ENCODE data around the gene PDGFRB. TPM values are rescaled to one million over a fixed set of nuclear protein-coding genes. Genes with fewer than 3 reads are reported as not detected.

The PDGFRB gene
- total RNA-seq, 1 donor from 2014 or later, result 173 TPM

GRCh38 chr5:150177721-150178120, 22.1 kb upstream of the PDGFRB start:
- Histone ChIP-seq H3K27me3 (no peaks in the 10 kb centered on the region), H3K4me3 (no peak overlapping the region), H3K9me3 (no peaks in the 10 kb centered on the region), H3K36me3 (no peaks in the 10 kb centered on the region), H3K4me1 (peaks cover 56% of the 10 kb centered on the region), H3K27ac (peak overlapping the region; percentile 90)
- DNase-seq (ENCODE audit: extremely low spot score in 2 of 2), result no peak
- no peak for TF ChIP-seq CTCF (IDR thresholded peaks at IDR 0.05)
- no peak for TF ChIP-seq POLR2AphosphoS5 (IDR thresholded peaks at IDR 0.05; ENCODE audit: insufficient read depth in 1 of 2, low read depth in 1 of 2)
- TF ChIP-seq POLR2A (IDR thresholded peaks at IDR 0.05), result no peak
- intact Hi-C loops (cut with DNase I), result no loop called here

- intact Hi-C loops (cut with DNase I), result no loop called here
- peak overlapping the region; percentile 90 for H3K27ac ChIP-seq
These were observed 21.3 kb upstream of the PDGFRB start for GRCh38 chr5:150176745-150177477.

GRCh38 chr5:150175536-150175935, 19.9 kb upstream of the PDGFRB start:
- no peak for DNase-seq (ENCODE audit: extremely low spot score in 2 of 2)
- H3K4me1 ChIP-seq, result peaks cover 35% of the 10 kb centered on the region
- no peak overlapping the region for H3K4me3 ChIP-seq
- no peaks in the 10 kb centered on the region for H3K9me3 ChIP-seq
- peak overlapping the region; percentile 90 for H3K27ac ChIP-seq
- intact Hi-C loops (cut with DNase I), result no loop called here
- TF ChIP-seq POLR2A (IDR thresholded peaks at IDR 0.05), result no peak
- peak in 1 of 2 donors; percentile 23 for TF ChIP-seq POLR2AphosphoS5 (IDR thresholded peaks at IDR 0.05; ENCODE audit: insufficient read depth in 1 of 2, low read depth in 1 of 2)
- no peaks in the 10 kb centered on the region for H3K36me3 ChIP-seq
- H3K27me3 ChIP-seq, result no peaks in the 10 kb centered on the region

More at GRCh38 chr5:150176745-150177477, 21.3 kb upstream of the PDGFRB start:
- H3K4me1 ChIP-seq, result peaks cover 48% of the 10 kb centered on the region
- no peak overlapping the region for H3K4me3 ChIP-seq
- no peaks in the 10 kb centered on the region for H3K9me3 ChIP-seq
- TF ChIP-seq POLR2A (IDR thresholded peaks at IDR 0.05) (no peak), POLR2AphosphoS5 (IDR thresholded peaks at IDR 0.05; ENCODE audit: insufficient read depth in 1 of 2, low read depth in 1 of 2) (no peak), CTCF (IDR thresholded peaks at IDR 0.05) (no peak)
- DNase-seq (ENCODE audit: extremely low spot score in 2 of 2), result no peak
- no peaks in the 10 kb centered on the region for H3K27me3 ChIP-seq
- H3K36me3 ChIP-seq, result no peaks in the 10 kb centered on the region

- no peak overlapping the region for H3K4me3 ChIP-seq
- no peaks in the 10 kb centered on the region for H3K36me3 ChIP-seq
- intact Hi-C loops (cut with DNase I), result no loop called here
- TF ChIP-seq CTCF (IDR thresholded peaks at IDR 0.05), result no peak
- TF ChIP-seq POLR2A (IDR thresholded peaks at IDR 0.05), result no peak
- TF ChIP-seq POLR2AphosphoS5 (IDR thresholded peaks at IDR 0.05; ENCODE audit: insufficient read depth in 1 of 2, low read depth in 1 of 2), result no peak
- H3K27me3 ChIP-seq, result no peaks in the 10 kb centered on the region
- H3K4me1 ChIP-seq, result peaks cover 30% of the 10 kb centered on the region
- H3K9me3 ChIP-seq, result no peaks in the 10 kb centered on the region
- peak overlapping the region; percentile 90 for H3K27ac ChIP-seq
- DNase-seq (ENCODE audit: extremely low spot score in 2 of 2), result no peak
These were observed 19.4 kb upstream of the PDGFRB start for GRCh38 chr5:150175076-150175475.

- H3K27ac ChIP-seq, result peak overlapping the region; percentile 90
- H3K36me3 ChIP-seq, result no peaks in the 10 kb centered on the region
- intact Hi-C loops (cut with DNase I), result no loop called here
- H3K9me3 ChIP-seq, result no peaks in the 10 kb centered on the region
- H3K4me1 ChIP-seq, result peaks cover 22% of the 10 kb centered on the region
- no peaks in the 10 kb centered on the region for H3K27me3 ChIP-seq
- no peak for TF ChIP-seq POLR2A (IDR thresholded peaks at IDR 0.05)
- no peak for DNase-seq (ENCODE audit: extremely low spot score in 2 of 2)
- H3K4me3 ChIP-seq, result no peak overlapping the region
These were observed 18.6 kb upstream of the PDGFRB start for GRCh38 chr5:150174285-150174684.

GRCh38 chr5:150173161-150173560, 17.5 kb upstream of the PDGFRB start:
- H3K4me3 ChIP-seq, result no peak overlapping the region
- intact Hi-C loops (cut with DNase I), result no loop called here
- TF ChIP-seq POLR2AphosphoS5 (IDR thresholded peaks at IDR 0.05; ENCODE audit: insufficient read depth in 1 of 2, low read depth in 1 of 2), result no peak
- no peak for TF ChIP-seq POLR2A (IDR thresholded peaks at IDR 0.05)
- no peak for TF ChIP-seq CTCF (IDR thresholded peaks at IDR 0.05)
- no peaks in the 10 kb centered on the region for H3K27me3 ChIP-seq
- no peak for DNase-seq (ENCODE audit: extremely low spot score in 2 of 2)
- H3K9me3 ChIP-seq, result no peaks in the 10 kb centered on the region
- no peaks in the 10 kb centered on the region for H3K36me3 ChIP-seq
- peak overlapping the region; percentile 90 for H3K27ac ChIP-seq
- peaks cover 22% of the 10 kb centered on the region for H3K4me1 ChIP-seq

Data from vagina (tissue), 2 donors.